Liver (tissue), 9 donors: ENCODE measurements around the gene PDLIM1. TPM values are rescaled to one million over a fixed set of nuclear protein-coding genes. Genes with fewer than 3 reads are reported as not detected.
A peak's percentile ranks its signal among the peaks of the same experiment; 100 is the strongest.

Experiments
- DNase-seq: peaks from one replicate; pipeline ENCODE4 v3.0.0-alpha.2; 2017; ENCODE audit warnings: low spot score
- H3K27ac ChIP-seq, 2 donors: one replicate each; pipeline ENCODE4 v1.7.0; 2013; ENCODE audit warnings: inconsistent platforms in 2 of 2, low read length in 2 of 2, control low read depth in 1 of 2, low read depth in 1 of 2, mild to moderate bottlenecking in 1 of 2
- H3K27me3 ChIP-seq, 4 donors: one replicate each; pipeline versions ENCODE4 v1.6.1 to v1.7.0; 2013; ENCODE audit warnings: low read length in 3 of 4, inconsistent platforms in 1 of 4, mild to moderate bottlenecking in 1 of 4, moderate library complexity in 1 of 4; ENCODE audit not compliant: control insufficient read depth in 4 of 4, insufficient read depth in 4 of 4
- H3K36me3 ChIP-seq, 4 donors: one replicate each; pipeline versions ENCODE4 v1.6.1 to v1.7.0; 2013; ENCODE audit warnings: low read length in 3 of 4, mild to moderate bottlenecking in 3 of 4, low read depth in 1 of 4, moderate library complexity in 1 of 4; ENCODE audit not compliant: control insufficient read depth in 4 of 4, insufficient read depth in 3 of 4
- H3K4me1 ChIP-seq, 4 donors: one replicate each; pipeline versions ENCODE4 v1.6.1 to v1.7.0; 2013; ENCODE audit warnings: low read length in 3 of 4, mild to moderate bottlenecking in 3 of 4, moderate library complexity in 1 of 4; ENCODE audit not compliant: control insufficient read depth in 4 of 4, insufficient read depth in 4 of 4
- H3K4me3 ChIP-seq, 3 donors: one replicate each; pipeline versions ENCODE4 v1.6.1 to v1.7.0; 2013; ENCODE audit warnings: low read length in 3 of 3, control low read depth in 1 of 3, low read depth in 1 of 3, mild to moderate bottlenecking in 1 of 3
- H3K9ac ChIP-seq, 2 donors: one replicate each; pipeline ENCODE4 v1.7.0; 2013; ENCODE audit warnings: low read length in 2 of 2, mild to moderate bottlenecking in 2 of 2, moderate library complexity in 2 of 2, control low read depth in 1 of 2, low read depth in 1 of 2
- H3K9me3 ChIP-seq, 4 donors: one replicate each; pipeline versions ENCODE4 v1.6.1 to v1.7.0; 2013; ENCODE audit warnings: low read length in 3 of 4; ENCODE audit not compliant: control insufficient read depth in 4 of 4
- EGR1 ChIP-seq, 2 donors: IDR thresholded peaks; 2 replicates each; pipeline ENCODE4 v1.6.1; 2016 to 2018; ENCODE audit warnings: antibody characterized with exemption in 2 of 2, low read depth in 2 of 2
- FOXA1 ChIP-seq: IDR thresholded peaks from 2 replicates; pipeline ENCODE4 v1.6.1; 2016; ENCODE audit warnings: antibody characterized with exemption
- FOXA2 ChIP-seq: IDR thresholded peaks from 2 replicates; pipeline ENCODE4 v1.6.1; 2016; ENCODE audit warnings: antibody characterized with exemption
- GABPA ChIP-seq, 2 donors: IDR thresholded peaks in 1 of 2; conservative IDR thresholded peaks in 1 of 2; 2 replicates each; pipeline ENCODE4 v1.6.1; 2016; ENCODE audit warnings: antibody characterized with exemption in 2 of 2, mild to moderate bottlenecking in 1 of 2, moderate library complexity in 1 of 2
- HNF4A ChIP-seq, 2 donors: conservative IDR thresholded peaks; 2 replicates each; pipeline ENCODE4 v1.6.1; 2016; ENCODE audit warnings: antibody characterized with exemption in 2 of 2, mild to moderate bottlenecking in 2 of 2
- HNF4G ChIP-seq: IDR thresholded peaks from 2 replicates; pipeline ENCODE4 v1.6.1; 2016; ENCODE audit warnings: antibody characterized with exemption
- JUND ChIP-seq, 2 donors: IDR thresholded peaks; 2 replicates each; pipeline ENCODE4 v1.6.1; 2016; ENCODE audit warnings: antibody characterized with exemption in 2 of 2
- NR2F2 ChIP-seq: IDR thresholded peaks from 2 replicates; pipeline ENCODE4 v1.6.1; 2016; ENCODE audit warnings: antibody characterized with exemption
- RAD21 ChIP-seq, 2 donors: IDR thresholded peaks; 2 replicates each; pipeline ENCODE4 v1.6.1; 2016; ENCODE audit warnings: antibody characterized with exemption in 2 of 2, mild to moderate bottlenecking in 2 of 2
- SP1 ChIP-seq: IDR thresholded peaks from 2 replicates; pipeline ENCODE4 v1.6.1; 2018; ENCODE audit warnings: antibody characterized with exemption, mild to moderate bottlenecking
- TAF1 ChIP-seq: conservative IDR thresholded peaks from 2 replicates; pipeline ENCODE4 v1.6.1; 2016; ENCODE audit warnings: antibody characterized with exemption, mild to moderate bottlenecking
- WGBS: extraction: QIAGEN DNeasy Blood & Tissue Kit; methylation state at CpG from one replicate; pipeline ENCODE4 v1.1.7; 2013; 5-methylcytosine and 5-hydroxymethylcytosine counted together
- polyA plus RNA-seq, 2 donors: library from polyadenylated mRNA; stranded (reverse) in 1 of 2; unstranded in 1 of 2; fragments of 200-250 nt in 1 of 2; fragments of >200 nt in 1 of 2; fragmentation: Nextera tagmentation in 1 of 2; extraction: Ambion mirVana in 1 of 2; gene quantifications; one replicate each; pipeline versions ENCODE4 v1.2.1 to v1.2.3, GENCODE V29; 2013 to 2015
- total RNA-seq, 2 donors: library from RNA; depleted of rRNA; stranded (reverse); fragments of >200 nt; gene quantifications; one replicate each; pipeline ENCODE4 v1.2.3, GENCODE V29; 2014
- TF ChIP-seq, protein P1 (sequence below): IDR thresholded peaks from 2 replicates; pipeline ENCODE4 v1.6.1; 2016; ENCODE audit warnings: antibody characterized with exemption
- TF ChIP-seq, protein P2 (sequence below): fragments of 150-350 bp; IDR thresholded peaks from 2 replicates; pipeline ENCODE4 v1.5.1; 2017; ENCODE audit warnings: improper control_type of control experiment, low read depth, low read length; ENCODE audit not compliant: missing input control
- TF ChIP-seq, protein P3 (sequence below): IDR thresholded peaks from 2 replicates; pipeline ENCODE4 v1.6.1; 2016; ENCODE audit warnings: antibody characterized with exemption
- donor health status: healthy.
- donor health status: healthy.
- donor health status: healthy.
- donor health status: healthy.
- donor health status: healthy.

PDLIM1 gene
- total and polyA plus RNA-seq, 4 donors = 16.8 to 73.4 (median 44.5) TPM

DNA sequence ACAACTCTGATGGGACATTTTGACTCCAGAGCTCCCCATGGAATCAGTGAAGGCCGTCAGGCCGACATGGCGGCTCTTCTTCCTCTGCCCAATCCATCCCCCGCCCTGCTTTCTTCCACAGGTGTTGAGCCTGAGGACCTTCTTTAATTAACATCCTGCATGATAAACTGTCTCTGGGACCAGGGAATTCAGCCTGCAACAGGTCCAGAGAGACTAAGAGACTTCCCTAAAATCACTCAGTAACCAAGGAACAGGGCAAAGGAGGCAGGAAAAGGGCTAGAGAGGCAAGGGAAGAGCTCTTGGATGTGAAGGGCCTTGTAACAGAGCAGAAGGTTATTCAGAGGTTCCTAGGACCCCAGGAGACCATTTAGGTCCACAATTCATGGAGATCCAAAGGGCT is 6.0 kb upstream of the PDLIM1 start:
- Histone ChIP-seq H3K9me3 (no peaks in the 10 kb centered on the region), H3K9ac (no peak overlapping the region), H3K36me3 (no peaks in the 10 kb centered on the region), H3K4me1 (peaks cover 0 to 6% (median 6%) of the 10 kb centered on the region in 4 donors), H3K27me3 (no peaks in the 10 kb centered on the region), H3K4me3 (no peak overlapping the region), H3K27ac (no peak overlapping the region)
- 97% methylated on average over 4 of the region's 4 CpGs for WGBS
- TF ChIP-seq FOXA2 (no peak), NR2F2 (no peak), GABPA (IDR thresholded peaks at IDR 0.05 in 1 of 2, conservative IDR thresholded peaks at IDR 0.05 in 1 of 2) (no peak), JUND (IDR thresholded peaks at IDR 0.05) (no peak), SP1 (no peak), FOXA1 (no peak), RAD21 (IDR thresholded peaks at IDR 0.05) (no peak)
- TF ChIP-seq, protein P1, sequence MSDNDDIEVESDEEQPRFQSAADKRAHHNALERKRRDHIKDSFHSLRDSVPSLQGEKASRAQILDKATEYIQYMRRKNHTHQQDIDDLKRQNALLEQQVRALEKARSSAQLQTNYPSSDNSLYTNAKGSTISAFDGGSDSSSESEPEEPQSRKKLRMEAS = no peak
- TF ChIP-seq, protein P2, sequence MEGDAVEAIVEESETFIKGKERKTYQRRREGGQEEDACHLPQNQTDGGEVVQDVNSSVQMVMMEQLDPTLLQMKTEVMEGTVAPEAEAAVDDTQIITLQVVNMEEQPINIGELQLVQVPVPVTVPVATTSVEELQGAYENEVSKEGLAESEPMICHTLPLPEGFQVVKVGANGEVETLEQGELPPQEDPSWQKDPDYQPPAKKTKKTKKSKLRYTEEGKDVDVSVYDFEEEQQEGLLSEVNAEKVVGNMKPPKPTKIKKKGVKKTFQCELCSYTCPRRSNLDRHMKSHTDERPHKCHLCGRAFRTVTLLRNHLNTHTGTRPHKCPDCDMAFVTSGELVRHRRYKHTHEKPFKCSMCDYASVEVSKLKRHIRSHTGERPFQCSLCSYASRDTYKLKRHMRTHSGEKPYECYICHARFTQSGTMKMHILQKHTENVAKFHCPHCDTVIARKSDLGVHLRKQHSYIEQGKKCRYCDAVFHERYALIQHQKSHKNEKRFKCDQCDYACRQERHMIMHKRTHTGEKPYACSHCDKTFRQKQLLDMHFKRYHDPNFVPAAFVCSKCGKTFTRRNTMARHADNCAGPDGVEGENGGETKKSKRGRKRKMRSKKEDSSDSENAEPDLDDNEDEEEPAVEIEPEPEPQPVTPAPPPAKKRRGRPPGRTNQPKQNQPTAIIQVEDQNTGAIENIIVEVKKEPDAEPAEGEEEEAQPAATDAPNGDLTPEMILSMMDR = no peak
- DNase-seq = no peak

DNA sequence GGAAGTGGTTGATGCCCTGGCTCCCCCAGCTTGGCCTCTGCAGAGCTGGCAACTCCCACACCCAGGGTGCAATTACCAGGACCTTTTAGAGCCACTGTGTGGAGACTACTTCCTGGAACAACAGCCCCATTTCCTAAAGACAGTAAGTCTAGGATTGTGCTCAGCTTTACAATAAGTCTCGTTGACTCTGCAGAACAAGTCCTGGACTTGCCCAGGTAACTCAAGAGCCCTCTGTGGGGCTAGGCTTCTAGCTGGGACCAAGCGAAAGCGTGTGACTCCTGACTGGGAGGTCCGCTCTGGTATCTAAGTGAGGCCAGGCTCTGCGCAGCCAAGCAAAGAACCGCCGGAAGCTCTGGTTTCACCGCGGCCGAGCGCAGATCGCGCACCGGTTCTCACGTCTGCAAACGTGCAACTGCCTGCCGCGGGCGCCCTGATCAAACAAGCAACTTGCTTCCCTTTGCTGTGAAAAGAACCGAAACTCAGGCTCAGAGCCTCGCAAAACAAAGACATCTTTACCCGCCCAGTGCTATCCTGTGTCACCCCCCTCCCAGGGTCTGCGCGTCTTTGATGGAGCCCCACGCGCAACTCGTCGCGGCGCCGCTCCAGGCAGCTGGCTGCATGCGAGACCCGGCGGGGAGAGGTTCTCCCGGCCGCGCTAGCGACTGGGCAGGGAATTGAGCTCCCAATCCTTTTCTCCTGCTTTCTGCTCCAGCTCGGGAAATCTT is 4.4 kb upstream of the PDLIM1 start:
- peak; percentile 52 for DNase-seq
- Histone ChIP-seq H3K36me3 (no peaks in the 10 kb centered on the region), H3K4me3 (peak overlapping the region; percentile 1 to 49 (median 38)), H3K9me3 (no peaks in the 10 kb centered on the region), H3K27ac (peak overlapping the region; percentile 29 to 50), H3K9ac (peak overlapping the region in 1 of 2 donors; percentile 67), H3K27me3 (no peaks in the 10 kb centered on the region), H3K4me1 (peaks cover 0 to 10% (median 6%) of the 10 kb centered on the region in 4 donors)
- TF ChIP-seq, protein P3, sequence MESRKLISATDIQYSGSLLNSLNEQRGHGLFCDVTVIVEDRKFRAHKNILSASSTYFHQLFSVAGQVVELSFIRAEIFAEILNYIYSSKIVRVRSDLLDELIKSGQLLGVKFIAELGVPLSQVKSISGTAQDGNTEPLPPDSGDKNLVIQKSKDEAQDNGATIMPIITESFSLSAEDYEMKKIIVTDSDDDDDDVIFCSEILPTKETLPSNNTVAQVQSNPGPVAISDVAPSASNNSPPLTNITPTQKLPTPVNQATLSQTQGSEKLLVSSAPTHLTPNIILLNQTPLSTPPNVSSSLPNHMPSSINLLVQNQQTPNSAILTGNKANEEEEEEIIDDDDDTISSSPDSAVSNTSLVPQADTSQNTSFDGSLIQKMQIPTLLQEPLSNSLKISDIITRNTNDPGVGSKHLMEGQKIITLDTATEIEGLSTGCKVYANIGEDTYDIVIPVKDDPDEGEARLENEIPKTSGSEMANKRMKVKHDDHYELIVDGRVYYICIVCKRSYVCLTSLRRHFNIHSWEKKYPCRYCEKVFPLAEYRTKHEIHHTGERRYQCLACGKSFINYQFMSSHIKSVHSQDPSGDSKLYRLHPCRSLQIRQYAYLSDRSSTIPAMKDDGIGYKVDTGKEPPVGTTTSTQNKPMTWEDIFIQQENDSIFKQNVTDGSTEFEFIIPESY = no peak
- peak; percentile 3 to 36 for TF ChIP-seq RAD21 (IDR thresholded peaks at IDR 0.05)
- TF ChIP-seq, protein P1 = no peak
- WGBS = 9% methylated on average over 39 of the region's 39 CpGs

DNA sequence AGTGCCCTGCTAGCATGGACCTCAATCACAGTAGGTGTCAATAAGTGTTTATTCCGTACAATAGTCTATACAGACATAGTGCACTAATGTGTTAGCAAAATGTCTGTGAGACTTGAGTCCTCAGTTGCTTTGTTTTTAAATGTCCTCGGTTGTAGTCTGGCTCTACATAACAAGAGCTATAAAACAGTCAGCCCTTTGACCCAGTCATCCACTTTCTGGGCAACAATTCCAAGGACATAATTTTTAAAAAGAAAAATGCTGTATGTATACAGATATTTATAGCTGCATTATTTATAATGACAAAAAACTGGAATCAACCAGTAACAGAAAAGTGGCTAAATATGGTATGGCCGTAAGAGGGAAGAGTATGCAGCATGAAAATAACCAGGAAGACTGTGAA is 2.8 kb upstream of the PDLIM1 start:
- H3K27me3 ChIP-seq = no peaks in the 10 kb centered on the region
- no peaks in the 10 kb centered on the region for H3K36me3 ChIP-seq
- WGBS = 88% methylated on average over 3 of the region's 3 CpGs
- no peak for DNase-seq
- H3K27ac ChIP-seq = no peak overlapping the region
- no peaks in the 10 kb centered on the region for H3K9me3 ChIP-seq
- TF ChIP-seq FOXA1 (no peak), HNF4A (conservative IDR thresholded peaks at IDR 0.05) (no peak), TAF1 (no peak), HNF4G (no peak), RAD21 (IDR thresholded peaks at IDR 0.05) (no peak), EGR1 (IDR thresholded peaks at IDR 0.05; ENCODE audit: low read depth in 2 of 2) (no peak), FOXA2 (no peak)
- peaks cover 0 to 18% (median 11%) of the 10 kb centered on the region in 4 donors for H3K4me1 ChIP-seq
- no peak overlapping the region for H3K9ac ChIP-seq
- no peak overlapping the region for H3K4me3 ChIP-seq
